HG02973 (cell line): ENCODE data around the gene CATSPERB.
"Not testable (repeated sequence)": the region's sequence is repeated elsewhere in the genome, so short reads cannot be mapped to it uniquely, and the experiment has no call there.

Source experiments
- ATAC-seq: cut with Tn5 transposase; IDR thresholded peaks from one replicate; pipeline ENCODE4 v1.9.1; 2021; ENCODE audit warnings: moderate library complexity; ENCODE audit not compliant: unreplicated experiment

The CATSPERB gene

DNA sequence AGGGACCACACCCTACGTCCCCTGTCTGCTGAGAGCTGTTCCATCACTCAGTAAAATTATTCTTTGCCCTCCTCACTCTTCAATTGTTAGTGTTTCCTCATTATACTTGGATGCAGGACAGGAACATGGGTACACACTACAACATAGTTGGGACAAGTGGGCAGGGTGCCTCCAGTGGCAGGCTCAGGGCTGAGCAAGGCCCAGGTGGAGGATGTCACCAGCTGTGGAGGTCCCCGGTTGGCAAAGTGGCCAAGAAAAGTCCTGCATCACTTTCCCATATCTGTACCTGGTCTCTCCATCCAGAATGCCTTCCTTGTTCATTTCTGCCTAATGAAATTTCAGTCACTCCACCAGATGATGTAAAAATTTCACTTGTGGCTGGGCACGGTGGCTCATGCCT, 149.1 kb downstream of the CATSPERB start:
- no peak for ATAC-seq

GRCh38 chr14:91580876-91581577, 150.9 kb downstream of the CATSPERB start:
- no peak for ATAC-seq

- no peak for ATAC-seq
These were observed 154.2 kb downstream of the CATSPERB start for GRCh38 chr14:91577632-91578233.

GRCh38 chr14:91575469-91576208, 156.2 kb downstream of the CATSPERB start:
- no peak for ATAC-seq

DNA sequence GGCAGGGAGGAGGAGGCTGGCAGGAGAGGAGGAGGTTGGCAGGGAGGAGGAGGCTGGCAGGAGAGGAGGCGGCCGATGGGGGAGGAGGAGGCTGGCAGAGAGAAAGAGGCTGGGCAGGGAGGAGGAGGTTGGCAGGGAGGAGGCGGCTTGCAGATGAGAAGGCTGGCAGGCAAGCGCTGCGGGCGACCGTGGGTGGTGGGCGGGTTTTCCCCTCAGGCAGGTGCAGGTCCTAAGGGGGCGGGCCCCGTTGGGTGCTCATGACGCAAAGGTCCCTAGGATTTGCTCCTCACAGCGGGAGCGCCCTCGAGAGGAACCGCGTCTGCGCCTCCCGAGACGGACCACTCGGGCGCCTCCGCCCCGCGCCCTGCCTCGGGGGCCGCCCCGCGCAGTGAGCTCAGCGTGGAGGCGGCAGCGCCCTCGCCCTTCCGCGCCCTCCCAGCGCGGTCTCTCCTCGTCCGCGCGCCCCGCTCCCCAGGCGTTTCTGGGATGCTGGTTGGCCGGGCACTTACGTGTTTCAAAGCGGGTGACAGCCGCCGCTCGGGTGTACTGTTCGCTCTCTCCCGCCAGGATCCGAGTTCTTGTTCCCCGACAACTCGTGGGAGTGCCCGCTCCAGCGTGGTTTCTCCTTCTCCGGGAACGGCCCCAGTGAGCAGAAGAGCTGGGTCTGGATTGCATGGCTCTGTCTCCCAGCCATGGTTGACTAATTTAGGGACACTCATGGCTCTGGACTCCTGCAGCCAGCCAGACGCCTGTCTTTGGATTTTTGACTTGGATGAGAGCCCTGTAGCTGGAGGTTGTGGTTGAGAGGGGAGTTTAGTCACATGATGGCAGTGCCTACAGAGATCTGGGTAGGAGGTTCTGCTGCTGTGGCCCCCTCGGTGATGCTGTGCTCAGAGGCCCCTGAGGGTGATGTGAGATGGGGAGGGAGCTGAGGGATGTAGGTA, 157.7 kb downstream of the CATSPERB start:
- ATAC-seq, result peak; percentile 54

DNA sequence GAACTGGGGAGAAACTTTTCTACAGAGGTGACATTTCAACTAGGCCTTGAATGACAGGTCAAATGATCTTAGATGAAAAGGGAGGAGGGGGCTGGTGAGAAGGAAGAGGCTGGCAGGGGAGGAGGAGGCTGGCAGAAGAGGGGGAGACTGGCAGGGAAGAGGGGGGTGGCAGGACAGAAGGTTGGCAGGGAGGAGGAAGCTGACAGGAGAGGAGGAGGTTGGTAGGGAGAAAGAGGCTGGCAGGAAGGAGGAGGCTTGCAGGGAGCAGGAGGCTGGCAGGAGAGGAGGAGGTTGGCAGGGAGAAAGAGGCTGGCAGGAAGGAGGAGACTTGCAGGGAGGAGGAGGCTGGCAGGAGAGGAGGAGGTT, 158.4 kb downstream of the CATSPERB start:
- ATAC-seq, result no peak

DNA sequence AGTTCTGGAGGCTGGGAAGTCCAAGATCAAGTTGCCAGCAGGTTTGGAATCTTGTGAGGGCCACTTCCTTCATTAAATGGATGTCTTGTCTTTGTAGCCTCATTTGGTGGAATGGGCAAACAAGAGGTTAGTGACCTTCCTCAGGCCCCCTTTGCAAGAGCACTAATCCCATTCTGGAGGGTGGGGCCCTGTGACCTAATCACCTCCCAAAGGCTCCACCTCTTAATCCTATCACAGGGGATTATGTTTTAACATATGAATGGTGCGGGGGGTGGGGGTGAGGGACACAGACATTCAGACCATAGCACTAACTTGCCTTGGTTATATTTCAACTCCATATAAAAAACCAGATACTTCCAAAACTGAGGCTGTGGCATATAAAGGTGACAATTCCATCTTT, 161.9 kb downstream of the CATSPERB start:
- ATAC-seq, result no peak

DNA sequence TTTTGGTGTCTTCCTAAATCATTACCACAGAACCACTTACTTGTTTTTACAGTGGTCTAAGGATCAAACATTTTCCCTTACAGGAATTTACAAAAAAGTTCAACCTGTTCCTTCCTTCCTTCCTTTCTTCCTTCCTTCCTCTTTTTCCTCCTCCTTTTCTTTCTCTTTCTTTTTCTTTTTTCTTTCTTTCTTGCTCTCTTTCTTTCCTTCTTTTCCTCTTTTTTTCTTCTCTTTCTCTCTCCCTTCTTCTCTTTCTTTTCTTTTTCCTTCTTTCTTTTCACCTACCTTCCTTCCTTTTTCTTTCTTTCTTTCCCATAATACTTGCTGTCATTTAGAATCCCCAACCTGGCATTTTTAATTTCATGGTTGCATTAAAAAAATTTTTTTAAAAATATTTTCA, 162.6 kb downstream of the CATSPERB start:
- ATAC-seq, result no peak

GRCh38 chr14:91568626-91569025, 163.3 kb downstream of the CATSPERB start:
- no peak for ATAC-seq

GRCh38 chr14:91567827-91568226, 164.1 kb downstream of the CATSPERB start:
- ATAC-seq, result not testable (repeated sequence)

GRCh38 chr14:91555531-91555930, 176.4 kb downstream of the CATSPERB start:
- no peak for ATAC-seq

GRCh38 chr14:91554535-91555332, 177.2 kb downstream of the CATSPERB start:
- ATAC-seq, result no peak

- no peak for ATAC-seq
These were observed 183.8 kb downstream of the CATSPERB start for GRCh38 chr14:91548108-91548507.

GRCh38 chr14:91545946-91546716, 185.8 kb downstream of the CATSPERB start:
- no peak for ATAC-seq

GRCh38 chr14:91545204-91545603, 186.7 kb downstream of the CATSPERB start:
- no peak for ATAC-seq

DNA sequence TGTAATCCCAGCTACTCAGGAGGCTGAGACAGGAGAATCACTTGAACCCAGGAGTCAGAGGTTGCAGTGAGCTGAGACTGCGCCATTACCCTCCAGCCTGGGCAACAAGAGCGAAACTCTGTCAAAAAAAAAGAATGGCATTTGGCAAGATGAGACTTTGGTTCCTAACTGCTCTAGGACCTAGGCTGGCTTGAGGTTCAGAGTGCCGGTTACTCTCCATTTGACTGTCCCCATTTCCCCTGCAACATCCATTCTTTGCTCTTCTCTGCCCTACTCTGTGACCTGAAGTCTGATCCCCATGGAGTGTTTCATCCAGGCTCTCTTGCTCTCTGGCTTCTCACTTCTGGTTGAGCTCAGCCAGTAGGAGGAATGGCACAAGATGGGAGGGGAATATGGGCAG, 195.6 kb downstream of the CATSPERB start:
- no peak for ATAC-seq

DNA sequence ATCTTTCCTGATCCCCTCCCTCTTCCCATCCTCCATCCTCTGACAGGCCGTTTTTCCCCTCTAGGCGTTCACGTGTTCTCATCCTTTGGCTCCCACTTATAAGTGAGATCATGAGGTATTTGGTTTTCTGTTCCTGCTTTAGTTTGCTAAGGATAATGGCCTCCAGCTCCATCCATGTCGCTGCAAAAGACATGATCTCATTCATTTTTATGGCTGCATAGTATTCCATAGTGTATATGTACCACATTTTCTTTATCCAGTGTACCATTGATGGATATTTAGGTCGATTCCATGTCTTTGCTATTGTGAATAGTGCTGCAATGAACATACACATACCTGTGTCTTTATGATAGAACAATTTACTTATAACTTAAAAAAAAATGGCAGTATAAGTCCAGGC, 197.8 kb downstream of the CATSPERB start:
- not testable (repeated sequence) for ATAC-seq

DNA sequence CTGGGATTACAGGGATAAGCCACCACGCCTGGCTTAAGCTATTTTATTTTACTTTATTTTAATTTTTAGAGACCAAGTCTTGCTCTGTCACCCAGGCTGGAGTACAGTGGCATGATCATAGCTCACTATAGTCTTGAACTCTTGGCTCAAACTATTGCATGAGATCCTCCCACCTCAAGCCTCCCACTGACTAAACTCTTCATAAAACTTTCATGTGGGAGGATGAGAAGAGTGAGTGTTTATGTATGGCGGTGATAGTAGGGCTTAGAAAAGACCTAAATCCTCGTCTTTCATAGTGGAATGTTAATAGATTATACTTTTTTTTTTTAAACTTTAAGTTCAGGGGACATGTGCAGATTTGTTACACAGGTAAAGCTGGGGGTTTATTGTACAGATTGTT, 198.3 kb downstream of the CATSPERB start:
- no peak for ATAC-seq
